GM18498 (cell line): Measurements from ENCODE around the gene DLGAP4.
"Not testable (repeated sequence)": the region's sequence is repeated elsewhere in the genome, so short reads cannot be mapped to it uniquely, and the experiment has no call there.

ENCODE experiments used
- ATAC-seq: cut with Tn5 transposase; IDR thresholded peaks from one replicate; pipeline ENCODE4 v1.9.1; 2021; ENCODE audit warnings: mild to moderate bottlenecking, moderate library complexity; ENCODE audit not compliant: unreplicated experiment

Gene DLGAP4

DNA sequence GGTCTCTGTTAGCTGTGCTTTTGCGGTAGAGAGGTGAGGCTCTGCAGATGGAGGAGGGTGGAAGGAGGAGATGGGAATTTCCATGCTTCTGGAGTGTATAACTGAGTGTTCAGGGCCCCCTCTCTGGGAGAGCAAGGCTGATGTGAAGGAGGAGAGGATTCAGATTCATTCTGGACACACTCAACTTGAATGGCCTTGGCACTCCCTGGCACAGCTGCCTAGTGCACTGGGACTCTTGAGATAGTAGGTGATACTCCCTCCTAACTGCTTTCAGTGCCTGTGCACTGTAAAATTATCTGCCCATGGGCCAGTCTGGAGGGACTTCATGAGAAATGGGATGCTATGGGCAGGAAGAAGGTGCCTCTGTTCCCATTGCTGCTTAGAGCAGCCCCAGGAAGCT lies 180.9 kb downstream of the DLGAP4 start:
- ATAC-seq: no peak

DNA sequence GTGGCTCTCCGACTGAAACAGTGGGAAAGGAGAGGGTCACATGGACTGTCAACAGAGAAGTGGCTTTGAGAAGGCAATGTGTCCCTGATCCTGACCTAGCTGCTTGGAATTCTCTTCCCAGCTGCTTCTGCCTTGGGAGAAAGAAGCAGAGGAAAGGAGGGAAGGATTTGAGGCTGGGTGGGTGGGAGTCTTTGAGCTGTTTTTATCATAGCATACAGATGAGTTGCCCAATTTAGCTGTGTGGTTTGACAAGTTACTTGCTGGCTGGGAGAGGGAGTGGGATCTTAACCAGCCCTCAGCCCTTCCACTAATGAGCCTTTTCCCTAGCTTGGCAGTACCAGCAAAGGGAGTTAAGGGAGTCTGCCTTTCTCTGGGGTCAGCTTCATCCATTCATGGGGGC lies 184.1 kb downstream of the DLGAP4 start:
- no peak for ATAC-seq

DNA sequence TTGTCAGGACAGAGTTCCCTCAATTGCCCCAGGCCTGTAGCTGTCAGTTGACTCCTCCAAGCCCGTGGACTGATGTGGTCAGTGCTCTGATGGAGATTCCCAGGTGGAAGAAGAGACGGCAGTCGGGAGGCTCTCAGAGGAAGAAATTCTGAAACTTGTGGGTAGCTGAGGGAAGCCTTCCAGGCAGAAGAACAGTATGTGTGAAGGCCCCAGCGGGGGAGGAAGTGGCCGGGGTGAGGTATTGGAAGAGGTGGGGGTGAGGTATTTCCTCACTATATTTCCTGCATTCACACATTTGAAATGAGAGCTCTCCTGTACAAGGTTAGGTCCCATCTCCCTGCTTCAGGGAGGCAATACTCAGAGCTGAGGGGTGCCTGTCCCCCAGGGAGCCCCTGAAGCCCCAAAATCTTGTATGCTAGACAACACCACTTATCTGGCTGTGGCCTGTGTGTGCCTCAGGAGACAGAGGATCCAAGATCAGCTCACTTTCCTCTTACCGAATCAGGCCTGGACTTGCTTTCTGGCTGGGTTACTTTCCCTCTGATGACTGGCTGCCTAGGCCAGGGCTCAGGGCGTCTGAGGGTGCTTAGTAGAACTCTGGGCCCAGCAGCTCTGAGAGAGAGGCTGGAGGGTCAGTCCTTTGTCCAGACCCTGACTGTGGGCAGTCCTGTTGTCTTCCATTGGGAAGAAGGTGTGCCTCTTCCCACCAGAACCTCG lies 185.9 kb downstream of the DLGAP4 start:
- peak; percentile 66 for ATAC-seq

DNA sequence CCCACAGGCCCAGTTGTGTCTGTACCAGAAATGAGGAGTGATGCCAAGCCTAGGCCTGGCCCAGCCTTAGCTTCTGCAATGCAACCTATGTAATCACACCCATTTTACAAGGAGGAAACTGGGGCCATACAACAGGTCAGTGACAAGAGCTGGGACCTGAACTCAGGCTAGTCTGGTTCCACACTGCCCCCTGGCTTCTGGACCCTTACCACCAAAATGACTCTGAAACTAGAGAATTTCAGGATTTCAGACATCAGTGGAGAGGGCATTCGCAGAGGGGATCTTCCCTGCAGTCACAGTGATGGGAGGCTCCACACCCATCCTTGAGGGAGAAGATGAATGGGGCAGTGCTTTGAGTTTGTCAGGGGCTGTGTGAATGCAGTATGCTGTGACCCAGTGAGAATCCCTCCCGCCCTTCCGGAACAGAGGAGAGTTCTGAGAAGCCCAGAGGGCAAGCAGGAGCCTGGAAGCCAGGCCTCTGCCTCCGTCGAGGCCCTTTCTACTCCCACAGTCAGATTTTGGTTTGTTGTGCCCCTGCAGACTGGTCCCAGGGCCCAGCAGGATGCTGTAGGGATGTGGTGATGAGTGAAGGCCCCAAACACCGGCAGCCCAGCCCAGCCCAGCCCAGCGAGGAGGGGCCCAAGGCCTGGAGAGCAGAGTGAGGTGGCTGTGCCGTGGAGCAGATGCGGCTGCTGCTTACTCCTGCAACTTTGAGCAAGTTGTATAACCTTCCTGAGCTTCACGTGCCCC lies 187.1 kb downstream of the DLGAP4 start:
- no peak for ATAC-seq

DNA sequence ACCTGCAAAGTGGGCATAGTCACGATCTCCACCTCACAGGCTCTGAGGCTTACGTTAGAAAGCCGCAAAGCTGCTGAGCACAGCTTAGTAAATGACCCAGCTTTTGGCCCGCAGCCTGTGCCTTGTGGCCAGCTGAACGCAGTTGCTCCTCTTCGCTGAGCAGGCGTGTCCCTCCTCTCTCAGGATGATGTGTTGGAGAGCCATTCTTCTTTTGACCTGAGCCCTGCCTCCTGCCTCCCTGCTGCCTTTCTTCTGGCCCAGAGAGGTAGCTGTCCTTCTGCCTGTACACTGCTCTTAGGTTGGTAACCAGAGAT lies 187.6 kb downstream of the DLGAP4 start:
- ATAC-seq: no peak

DNA sequence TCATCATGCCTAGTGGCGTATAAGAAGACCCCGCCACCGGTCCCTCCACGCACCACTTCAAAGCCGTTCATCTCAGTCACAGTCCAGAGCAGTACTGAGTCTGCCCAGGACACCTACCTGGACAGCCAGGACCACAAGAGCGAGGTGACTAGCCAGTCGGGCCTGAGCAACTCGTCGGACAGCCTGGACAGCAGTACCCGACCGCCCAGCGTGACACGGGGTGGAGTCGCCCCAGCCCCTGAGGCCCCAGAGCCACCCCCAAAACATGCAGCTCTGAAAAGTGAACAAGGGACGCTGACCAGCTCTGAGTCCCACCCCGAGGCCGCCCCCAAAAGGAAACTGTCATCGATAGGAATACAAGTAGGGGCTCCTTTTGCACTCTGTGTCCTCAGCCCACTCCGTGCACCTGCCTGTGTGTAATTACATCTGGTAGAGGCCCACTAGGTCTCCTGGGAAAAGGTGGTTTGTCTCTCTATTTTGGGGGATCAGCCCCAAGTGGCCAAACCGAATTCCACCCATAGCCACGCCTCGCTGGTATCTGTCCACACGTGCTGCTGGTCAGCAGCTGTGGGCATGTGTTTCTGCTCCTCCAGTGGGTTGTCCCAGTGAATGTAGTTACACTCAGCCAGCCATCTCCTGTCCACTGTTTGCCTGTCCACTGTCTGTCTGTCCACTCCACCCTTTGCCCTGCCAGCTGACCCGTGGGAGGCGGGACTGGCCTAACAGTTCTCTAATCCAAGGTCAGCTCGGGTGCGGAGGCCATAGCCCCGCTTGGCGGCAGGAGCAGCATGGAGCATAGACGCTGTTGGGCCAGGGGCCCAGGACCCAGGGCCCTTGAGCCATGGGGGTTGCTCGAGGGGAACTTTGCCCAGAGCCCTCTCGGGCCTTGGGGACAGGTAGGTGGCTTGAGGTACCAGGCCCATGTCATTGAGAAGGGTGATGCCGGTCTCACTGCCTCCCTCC lies 190.8 kb downstream of the DLGAP4 start:
- no peak for ATAC-seq

DNA sequence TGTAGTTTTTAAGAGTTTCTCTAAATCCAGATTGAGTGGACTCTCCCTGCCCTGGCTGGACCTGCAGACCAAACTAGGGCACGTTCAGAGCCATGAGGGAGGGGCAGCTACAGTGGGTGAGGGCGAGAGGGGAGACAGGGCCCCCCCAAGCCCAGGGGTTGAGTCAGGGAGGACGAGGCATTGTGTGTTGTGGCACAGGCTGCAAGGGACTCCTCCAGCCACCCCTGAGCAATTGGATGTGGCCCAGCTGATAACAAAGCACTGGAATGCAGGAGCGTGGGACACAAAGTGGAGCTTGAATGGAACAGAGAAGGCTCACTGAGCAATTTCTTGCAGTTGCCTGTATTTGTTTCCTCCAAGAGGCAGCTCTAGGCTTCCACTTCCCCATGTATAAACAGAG lies 191.7 kb downstream of the DLGAP4 start:
- no peak for ATAC-seq

DNA sequence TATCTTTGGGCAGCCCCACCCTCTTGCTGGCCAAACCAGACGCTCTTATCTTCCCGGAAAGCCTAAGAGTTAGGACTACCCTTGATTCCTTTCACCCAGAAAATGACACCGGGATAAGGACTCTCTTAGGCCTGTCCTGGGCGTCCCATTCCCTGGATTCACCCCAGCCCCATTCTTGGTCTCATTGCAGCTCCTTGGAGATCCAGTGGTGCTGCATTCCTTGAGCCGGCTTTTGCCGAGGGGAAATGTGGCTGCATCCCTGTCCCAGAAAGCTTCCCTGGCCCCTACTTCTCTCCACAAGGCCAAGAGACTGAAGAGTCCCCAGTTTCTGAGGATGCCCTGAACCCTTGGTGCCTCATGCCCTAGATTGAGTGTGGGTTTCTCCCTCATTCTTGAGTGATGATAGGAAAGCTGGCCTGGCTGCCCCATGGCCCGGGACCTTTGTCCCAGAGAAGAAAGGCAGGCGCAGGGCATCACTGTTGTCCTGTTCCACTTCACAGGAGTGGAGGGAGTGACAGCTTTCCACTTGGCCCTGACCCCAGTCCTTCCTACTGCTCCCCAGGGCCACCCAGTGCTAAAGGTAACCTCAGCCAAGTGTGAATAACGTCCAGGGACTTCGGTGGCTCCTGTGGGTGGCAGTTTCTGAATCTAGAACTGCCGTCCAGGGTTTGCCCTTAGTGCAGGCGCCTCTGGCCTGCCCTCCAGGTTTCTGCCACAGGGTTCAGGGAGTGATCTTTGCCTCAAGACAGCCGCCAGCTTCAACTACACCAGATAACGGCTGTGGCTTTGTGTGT lies 192.4 kb downstream of the DLGAP4 start:
- no peak for ATAC-seq

DNA sequence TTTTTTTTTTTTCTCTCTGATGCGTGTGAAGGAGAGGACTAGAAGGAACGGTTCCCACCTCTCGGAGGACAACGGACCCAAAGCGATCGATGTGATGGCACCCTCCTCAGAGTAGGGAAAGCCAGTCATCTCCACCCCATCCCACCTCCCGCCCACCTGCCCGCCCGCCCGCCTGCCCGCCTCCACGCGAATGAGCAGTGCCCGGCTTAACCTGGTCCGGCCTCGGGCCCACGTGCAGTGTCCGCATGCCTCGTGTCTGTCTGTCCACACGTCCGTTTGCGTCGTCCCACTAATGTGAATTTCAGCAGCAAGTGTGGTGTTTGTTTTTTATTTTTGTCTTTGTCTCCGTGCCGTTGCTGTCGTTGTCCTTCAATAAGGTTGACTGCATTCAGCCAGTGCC lies 193.1 kb downstream of the DLGAP4 start:
- no peak for ATAC-seq

DNA sequence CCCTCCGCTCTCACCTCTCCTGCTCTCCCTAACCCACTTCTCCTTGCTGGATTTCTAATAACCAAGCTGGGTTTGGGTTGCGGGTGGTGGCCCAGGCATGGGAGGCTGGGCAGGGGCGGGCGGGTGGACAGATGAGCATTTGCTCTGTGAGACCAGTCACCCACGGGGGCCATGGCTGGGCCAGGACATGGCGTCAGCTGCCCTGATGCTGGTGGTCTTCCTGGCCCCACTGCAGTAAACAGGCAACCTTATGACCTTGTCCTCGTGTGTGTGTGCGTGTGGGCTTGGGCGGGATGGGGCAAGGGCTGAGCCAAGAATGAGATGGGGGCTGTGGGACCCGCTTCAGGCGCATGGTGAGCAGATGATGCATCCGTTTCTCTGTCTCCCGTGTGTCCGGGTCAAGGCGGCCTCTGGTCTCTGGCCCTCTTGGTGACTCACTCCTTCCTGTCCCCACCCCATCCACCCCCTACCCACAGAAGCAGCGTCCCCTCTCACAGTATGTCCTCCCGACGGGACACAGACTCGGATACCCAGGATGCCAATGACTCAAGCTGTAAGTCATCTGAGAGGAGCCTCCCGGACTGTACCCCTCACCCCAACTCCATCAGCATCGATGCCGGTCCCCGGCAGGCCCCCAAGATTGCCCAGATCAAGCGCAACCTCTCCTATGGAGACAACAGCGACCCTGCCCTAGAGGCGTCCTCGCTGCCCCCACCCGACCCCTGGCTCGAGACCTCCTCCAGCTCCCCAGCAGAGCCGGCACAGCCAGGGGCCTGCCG lies 193.8 kb downstream of the DLGAP4 start:
- no peak for ATAC-seq

DNA sequence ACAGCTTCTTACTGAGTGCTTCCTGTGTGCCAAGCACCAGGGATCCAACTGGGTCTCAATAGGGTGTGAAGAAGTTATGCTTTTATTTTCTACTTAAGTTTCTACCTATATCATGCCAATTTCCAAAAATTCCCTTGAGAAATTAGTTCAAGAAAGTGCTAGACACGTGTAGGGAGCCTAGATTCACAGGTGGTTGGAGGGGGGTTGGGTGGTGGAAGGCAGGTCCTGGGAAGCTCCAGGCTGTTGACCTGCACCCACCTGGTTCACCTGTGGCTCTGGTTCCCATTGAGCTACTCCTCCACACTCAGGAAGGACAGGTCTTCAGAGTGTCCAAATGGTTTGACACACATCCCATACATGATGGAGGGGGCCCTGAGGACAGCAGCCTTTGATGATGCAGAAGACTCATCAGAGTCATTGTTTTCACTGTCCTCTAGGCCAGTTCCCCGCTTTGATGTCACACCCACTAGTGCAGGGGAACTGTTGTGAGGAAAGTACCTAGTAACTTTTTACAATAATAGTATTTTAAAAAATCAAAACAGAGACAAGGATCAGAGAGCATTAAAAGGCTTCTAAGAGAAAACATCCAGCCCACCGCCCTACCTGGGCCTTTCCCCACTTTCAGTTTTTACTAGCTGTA lies 195.3 kb downstream of the DLGAP4 start:
- no peak for ATAC-seq

DNA sequence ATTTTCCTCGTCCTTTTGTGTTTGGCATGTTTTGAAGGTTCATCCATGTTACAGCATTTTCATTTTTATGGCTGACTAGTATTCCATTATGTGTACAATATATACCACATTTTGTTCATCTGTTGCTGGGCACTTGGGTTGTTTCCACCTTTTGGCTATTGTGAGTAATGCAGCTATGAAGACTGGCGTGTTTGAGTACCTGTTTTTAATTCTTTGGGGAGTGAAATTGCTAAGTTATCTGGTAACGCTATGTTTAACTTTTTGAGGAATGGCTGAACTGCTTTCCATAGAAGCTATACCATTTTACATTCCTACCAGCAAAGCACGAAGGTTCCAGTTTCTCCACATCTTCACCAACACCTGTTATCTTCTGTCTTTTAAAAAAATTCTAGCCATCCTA lies 198.2 kb downstream of the DLGAP4 start:
- no peak for ATAC-seq

DNA sequence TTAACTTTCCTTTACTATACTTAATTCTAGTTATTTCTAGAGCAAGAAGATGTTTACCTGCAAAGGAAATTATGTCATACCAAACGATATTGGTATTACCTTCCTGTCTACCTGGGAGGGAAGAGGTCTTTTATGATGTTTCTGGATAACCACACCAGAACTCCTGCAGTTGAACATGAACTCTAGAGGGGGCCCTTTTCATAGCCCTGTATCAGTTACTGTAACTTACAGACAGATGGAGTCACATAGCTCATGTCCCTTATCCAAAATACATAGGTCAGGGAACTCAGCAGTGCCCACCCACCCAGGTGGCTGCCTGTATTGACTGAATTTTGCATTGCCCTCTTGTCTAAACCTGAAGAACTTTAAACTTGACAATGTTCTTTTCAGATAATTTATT lies 200.1 kb downstream of the DLGAP4 start:
- ATAC-seq: no peak

DNA sequence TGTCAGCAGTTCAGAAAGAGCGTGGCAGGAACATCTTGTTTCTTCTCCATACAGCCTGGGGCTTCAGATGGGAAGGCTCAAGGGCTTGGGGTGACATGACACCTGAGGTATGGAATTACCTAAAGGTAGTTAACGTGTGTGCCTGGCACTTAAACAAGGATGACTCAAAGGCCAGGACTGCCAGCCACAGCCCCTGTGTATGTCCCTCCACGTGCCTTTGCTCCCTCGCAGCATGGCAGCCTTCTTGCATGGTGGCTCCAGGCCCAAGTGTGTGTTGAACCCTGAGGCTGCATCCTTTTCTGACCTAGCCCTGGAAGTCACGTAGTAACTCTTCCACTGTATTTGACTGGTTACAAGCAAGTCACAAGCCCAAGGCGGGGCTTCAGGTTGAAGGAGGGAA lies 201.6 kb downstream of the DLGAP4 start:
- no peak for ATAC-seq

DNA sequence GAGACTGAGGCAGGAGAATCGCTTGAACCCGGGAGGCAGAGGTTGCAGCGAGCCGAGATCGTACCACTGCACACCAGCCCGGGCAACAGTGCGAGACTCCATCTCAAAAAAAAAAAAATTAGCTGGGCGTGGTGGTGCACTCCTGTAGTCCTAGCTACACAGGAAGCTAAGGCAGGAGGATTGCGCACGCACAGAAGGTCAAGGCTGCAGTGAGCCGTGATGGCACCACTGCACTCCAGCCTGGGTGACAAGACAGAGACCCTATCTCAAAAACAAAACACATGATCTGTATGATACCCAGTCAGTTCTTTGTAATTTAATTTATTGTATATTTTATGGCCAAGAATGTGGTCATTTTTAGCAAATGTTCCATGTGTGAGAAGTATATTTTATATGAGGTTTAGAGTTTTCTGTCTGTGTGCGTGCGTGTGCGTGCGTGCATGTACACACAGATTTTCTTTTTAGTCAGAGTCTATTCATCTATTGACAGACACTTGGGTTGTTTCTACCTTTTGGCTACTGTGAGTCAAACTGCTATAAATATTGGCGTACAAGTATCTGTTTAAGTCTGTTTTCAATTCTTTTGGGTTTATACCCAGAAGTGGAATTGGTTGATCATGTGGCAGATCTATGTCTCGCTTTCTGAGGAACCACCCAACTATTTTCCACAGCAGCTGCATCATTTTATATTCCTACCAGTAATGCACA lies 213.0 kb downstream of the DLGAP4 start:
- no peak for ATAC-seq

DNA sequence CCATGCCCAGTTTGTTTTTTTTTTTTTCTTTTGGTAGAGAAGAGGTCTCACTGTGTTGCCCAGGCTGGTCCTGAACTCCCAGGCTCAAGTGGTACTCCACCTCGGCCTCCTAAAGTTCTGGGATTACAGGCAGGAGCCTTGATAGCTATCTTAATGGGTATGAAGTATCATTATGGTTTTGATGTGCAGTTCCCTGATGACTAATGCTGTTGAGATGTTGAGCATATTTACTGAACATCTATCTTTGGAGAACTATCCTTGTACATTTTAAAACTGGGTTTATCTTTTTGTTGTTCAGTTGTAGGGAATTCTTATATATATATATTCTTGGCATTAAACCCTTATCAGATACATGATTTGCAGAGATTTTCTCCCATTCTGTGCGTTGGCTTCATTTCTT lies 213.8 kb downstream of the DLGAP4 start:
- no peak for ATAC-seq

DNA sequence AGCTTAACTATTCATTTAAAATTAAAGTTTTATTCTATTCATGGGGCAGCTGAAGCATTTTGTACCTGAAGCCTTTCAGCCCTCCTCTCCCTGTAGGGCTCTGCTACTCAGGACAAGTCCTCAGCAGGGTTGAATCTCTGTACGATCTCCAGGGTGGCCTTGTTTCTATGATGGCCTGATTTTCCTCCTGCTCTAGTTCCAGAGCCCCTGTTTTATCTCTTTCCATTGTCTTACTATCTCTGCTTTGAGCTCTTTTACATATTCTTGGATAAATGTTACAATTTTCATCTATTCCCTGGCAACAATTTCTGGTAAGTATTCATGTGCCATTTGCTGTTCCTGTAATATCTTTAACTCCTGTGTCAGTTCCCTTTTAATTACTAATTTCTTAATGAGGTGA lies 215.4 kb downstream of the DLGAP4 start:
- ATAC-seq: no peak

DNA sequence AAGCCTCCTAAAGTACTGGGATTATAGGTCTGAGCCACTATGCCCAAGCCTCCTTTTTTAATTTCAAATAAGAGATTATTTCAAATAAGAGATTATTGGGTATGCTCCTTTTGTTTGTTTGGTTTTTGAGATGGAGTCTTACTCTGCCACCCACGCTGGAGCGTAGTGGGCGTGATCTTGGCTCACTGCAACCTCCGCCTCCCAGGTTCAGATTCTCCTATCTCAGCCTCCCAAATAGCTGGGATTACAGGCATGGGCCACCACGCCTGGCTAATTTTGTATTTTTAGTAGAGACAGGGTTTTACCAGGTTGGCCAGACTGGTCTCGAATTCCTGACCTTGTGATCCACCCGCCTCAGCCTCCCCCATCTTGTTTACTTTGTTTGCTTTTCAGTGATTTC lies 216.3 kb downstream of the DLGAP4 start:
- not testable (repeated sequence) for ATAC-seq

DNA sequence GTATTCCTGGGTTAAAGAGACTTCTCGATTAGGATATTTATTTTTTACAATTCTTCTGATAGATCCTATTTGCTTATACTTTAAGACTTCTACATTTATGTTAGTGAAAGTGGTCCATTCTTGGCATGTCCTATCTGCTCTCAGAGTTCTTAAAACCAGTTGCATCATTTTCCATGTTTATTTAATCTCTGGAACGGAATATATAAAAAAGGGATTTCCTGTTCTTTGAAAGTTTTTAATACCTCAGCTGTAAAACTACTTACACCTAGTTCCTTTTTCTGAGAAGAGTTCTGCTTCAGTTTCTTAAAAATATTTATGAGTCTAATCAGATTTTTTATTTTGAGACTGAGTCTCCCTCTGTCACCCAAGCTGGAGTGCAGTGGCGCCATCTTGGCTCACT lies 217.2 kb downstream of the DLGAP4 start:
- no peak for ATAC-seq
